Endothelial cell of umbilical vein (primary cell): ENCODE measurements around the gene MAN1A1.

Experiments
- CTCF ChIP-seq, 2 donors: IDR thresholded peaks; 1 replicate in 1 of 2; 2 replicates in 1 of 2; pipeline ENCODE4 v1.5.1; 2011; ENCODE audit warnings: low read length in 2 of 2, mild to moderate bottlenecking in 2 of 2, moderate library complexity in 2 of 2, control low read depth in 1 of 2, inconsistent platforms in 1 of 2, low read depth in 1 of 2; ENCODE audit not compliant: insufficient read depth in 1 of 2; ENCODE audit errors: extremely low read depth in 1 of 2
- MAX ChIP-seq: IDR thresholded peaks from 2 replicates; pipeline ENCODE4 v1.6.1; 2011; ENCODE audit not compliant: insufficient read depth, insufficient read length
- MYC ChIP-seq: IDR thresholded peaks from one replicate; pipeline ENCODE4 v1.6.1; 2011; ENCODE audit warnings: mild to moderate bottlenecking, low read depth, low read length
- POLR2A ChIP-seq: IDR thresholded peaks from 2 replicates; pipeline ENCODE4 v1.6.1; 2012; ENCODE audit warnings: low read depth, mild to moderate bottlenecking, control low read depth, low read length

DNA sequence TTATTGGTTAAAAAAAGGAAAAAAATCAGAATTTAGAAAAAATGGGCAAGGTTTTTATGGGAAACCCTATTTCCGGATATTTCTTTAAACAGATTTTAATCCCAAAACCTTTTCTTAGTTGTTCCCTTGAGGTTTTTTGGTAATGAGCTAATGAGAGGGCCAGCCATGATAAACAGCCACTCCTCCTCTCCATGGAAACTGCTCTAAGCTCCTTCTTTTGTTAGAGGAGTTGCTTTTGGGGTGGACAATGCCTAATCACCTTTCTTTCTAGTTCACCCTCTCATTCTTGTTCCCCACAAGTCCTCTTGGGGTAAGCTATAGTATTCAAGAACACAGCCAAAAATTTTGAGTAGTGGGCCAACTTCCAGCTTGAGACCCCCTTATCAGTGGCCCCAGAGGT, 166.1 kb downstream of the MAN1A1 start:
- no peak for TF ChIP-seq CTCF (IDR thresholded peaks at IDR 0.05; ENCODE audit: extremely low read depth in 1 of 2, insufficient read depth in 1 of 2, low read depth in 1 of 2, low read length in 2 of 2)
- no peak for TF ChIP-seq POLR2A
- TF ChIP-seq MYC = no peak
- no peak for TF ChIP-seq MAX
